Suprapubic skin (tissue), 4 donors: ENCODE measurements around the gene PIP5K1B. TPM values are rescaled to one million over a fixed set of nuclear protein-coding genes. Genes with fewer than 3 reads are reported as not detected.

Experiments used
- DNase-seq, 2 donors: peaks; one replicate each; pipeline ENCODE4 v3.0.0-alpha.2; 2019; ENCODE audit warnings: low spot score in 2 of 2
- H3K27ac ChIP-seq: fragments of 200-600 bp; sonication (generic); one replicate; pipeline ENCODE4 v1.5.1; 2019
- H3K27me3 ChIP-seq: fragments of 200-600 bp; sonication (generic); one replicate; pipeline ENCODE4 v1.5.1; 2019
- H3K36me3 ChIP-seq: fragments of 200-600 bp; sonication (generic); one replicate; pipeline ENCODE4 v1.5.1; 2019
- H3K4me1 ChIP-seq: fragments of 200-600 bp; sonication (generic); one replicate; pipeline ENCODE4 v1.5.1; 2019
- H3K4me3 ChIP-seq: fragments of 200-600 bp; sonication (generic); one replicate; pipeline ENCODE4 v1.5.1; 2019; ENCODE audit warnings: mild to moderate bottlenecking
- H3K9me3 ChIP-seq: fragments of 200-600 bp; sonication (generic); one replicate; pipeline ENCODE4 v1.5.1; 2019
- CTCF ChIP-seq, 2 donors: fragments of 200-600 bp in 1 of 2; fragments of 450-650 bp in 1 of 2; sonication (generic) in 1 of 2; IDR thresholded peaks; one replicate each; pipeline ENCODE4 v1.5.1; 2016 to 2019; ENCODE audit warnings: antibody characterized with exemption in 2 of 2, mild to moderate bottlenecking in 1 of 2, moderate library complexity in 1 of 2
- EP300 ChIP-seq: sonication (generic); formaldehyde crosslinking; IDR thresholded peaks from one replicate; pipeline ENCODE4 v1.6.1; 2017; ENCODE audit warnings: antibody characterized with exemption
- POLR2A ChIP-seq, 2 donors: fragments of 450-650 bp; IDR thresholded peaks; one replicate each; pipeline ENCODE4 v1.6.1; 2017; ENCODE audit warnings: antibody characterized with exemption in 2 of 2, mild to moderate bottlenecking in 2 of 2, moderate library complexity in 2 of 2
- POLR2AphosphoS5 ChIP-seq, 3 donors: sonication (generic); formaldehyde crosslinking; IDR thresholded peaks; one replicate each; pipeline ENCODE4 v1.6.1; 2017; ENCODE audit warnings: antibody characterized with exemption in 3 of 3
- WGBS: methylation state at CpG from one replicate; pipeline ENCODE4 v1.1.5; 2018; 5-methylcytosine and 5-hydroxymethylcytosine counted together
- total RNA-seq, 4 donors: library from RNA; depleted of rRNA; stranded (reverse); fragments of >200 nt; gene quantifications; one replicate each; pipeline ENCODE4 v1.1.0, GENCODE V29; 2016

Gene PIP5K1B
- total RNA-seq, 4 donors from 2014 or later = 1.7 to 7.8 (median 3.4) TPM

- Histone ChIP-seq H3K4me1 (no peaks in the 10 kb centered on the region), H3K27ac (no peak overlapping the region), H3K4me3 (no peak overlapping the region), H3K36me3 (no peaks in the 10 kb centered on the region), H3K27me3 (no peaks in the 10 kb centered on the region), H3K9me3 (no peaks in the 10 kb centered on the region)
- no peak for TF ChIP-seq CTCF (IDR thresholded peaks at IDR 0.05)
- no peak for TF ChIP-seq POLR2AphosphoS5 (IDR thresholded peaks at IDR 0.05)
- TF ChIP-seq EP300 = no peak
- TF ChIP-seq POLR2A (IDR thresholded peaks at IDR 0.05) = no peak
- WGBS = 85% methylated on average over 6 of the region's 6 CpGs
- no peak for DNase-seq
Observed at GRCh38 chr9:68808338-68808890, 103.4 kb downstream of the PIP5K1B start.

- 87% methylated on average over 8 of the region's 8 CpGs for WGBS
- Histone ChIP-seq H3K9me3 (no peaks in the 10 kb centered on the region), H3K36me3 (no peaks in the 10 kb centered on the region), H3K27ac (no peak overlapping the region), H3K4me1 (no peaks in the 10 kb centered on the region), H3K4me3 (no peak overlapping the region), H3K27me3 (no peaks in the 10 kb centered on the region)
- no peak for DNase-seq
- no peak for TF ChIP-seq POLR2AphosphoS5 (IDR thresholded peaks at IDR 0.05)
- TF ChIP-seq CTCF (IDR thresholded peaks at IDR 0.05) = no peak
- TF ChIP-seq EP300 = no peak
- no peak for TF ChIP-seq POLR2A (IDR thresholded peaks at IDR 0.05)
Observed at GRCh38 chr9:68817079-68817875, 112.2 kb downstream of the PIP5K1B start.

GRCh38 chr9:68819065-68819464 lies 114.0 kb downstream of the PIP5K1B start:
- Histone ChIP-seq H3K36me3 (no peaks in the 10 kb centered on the region), H3K27me3 (no peaks in the 10 kb centered on the region), H3K9me3 (no peaks in the 10 kb centered on the region), H3K27ac (no peak overlapping the region), H3K4me3 (no peak overlapping the region), H3K4me1 (no peaks in the 10 kb centered on the region)
- WGBS = 92% methylated on average over 2 of the region's 2 CpGs
- no peak for TF ChIP-seq EP300
- TF ChIP-seq CTCF (IDR thresholded peaks at IDR 0.05) = no peak
- no peak for TF ChIP-seq POLR2AphosphoS5 (IDR thresholded peaks at IDR 0.05)
- TF ChIP-seq POLR2A (IDR thresholded peaks at IDR 0.05) = no peak
- no peak for DNase-seq

GRCh38 chr9:68821911-68822310 lies 116.9 kb downstream of the PIP5K1B start:
- Histone ChIP-seq H3K27me3 (no peaks in the 10 kb centered on the region), H3K9me3 (no peaks in the 10 kb centered on the region), H3K36me3 (no peaks in the 10 kb centered on the region), H3K27ac (no peak overlapping the region), H3K4me1 (no peaks in the 10 kb centered on the region), H3K4me3 (no peak overlapping the region)
- no peak for TF ChIP-seq EP300
- TF ChIP-seq CTCF (IDR thresholded peaks at IDR 0.05) = no peak
- 71% methylated on average over 2 of the region's 2 CpGs for WGBS
- DNase-seq = no peak

GRCh38 chr9:68822596-68823165 lies 117.6 kb downstream of the PIP5K1B start:
- TF ChIP-seq POLR2AphosphoS5 (IDR thresholded peaks at IDR 0.05) (no peak), EP300 (no peak), CTCF (IDR thresholded peaks at IDR 0.05) (no peak), POLR2A (IDR thresholded peaks at IDR 0.05) (no peak)
- no peaks in the 10 kb centered on the region for H3K4me1 ChIP-seq
- no peak overlapping the region for H3K4me3 ChIP-seq
- WGBS = 72% methylated on average over 6 of the region's 6 CpGs
- no peak for DNase-seq
- H3K27ac ChIP-seq = no peak overlapping the region
- H3K9me3 ChIP-seq = no peaks in the 10 kb centered on the region
- H3K36me3 ChIP-seq = no peaks in the 10 kb centered on the region
- H3K27me3 ChIP-seq = no peaks in the 10 kb centered on the region
